GM21619 (cell line): ENCODE measurements around the gene FBXO38.

Experiments
- ATAC-seq: cut with Tn5 transposase; IDR thresholded peaks from one replicate; pipeline ENCODE4 v1.9.1; 2021; ENCODE audit not compliant: unreplicated experiment

FBXO38 gene

GRCh38 chr5:148385094-148385493 is 1.3 kb downstream of the FBXO38 start:
- ATAC-seq, result no peak

- ATAC-seq, result no peak
These were observed 2.3 kb downstream of the FBXO38 start for GRCh38 chr5:148386041-148386440.

GRCh38 chr5:148387325-148387724 is 3.6 kb downstream of the FBXO38 start:
- no peak for ATAC-seq

GRCh38 chr5:148388696-148389095 is 4.9 kb downstream of the FBXO38 start:
- peak; percentile 34 for ATAC-seq

GRCh38 chr5:148390914-148391313 is 7.2 kb downstream of the FBXO38 start:
- no peak for ATAC-seq

GRCh38 chr5:148391422-148391821 is 7.7 kb downstream of the FBXO38 start:
- ATAC-seq, result no peak

GRCh38 chr5:148393390-148393741 is 9.6 kb downstream of the FBXO38 start:
- no peak for ATAC-seq

DNA sequence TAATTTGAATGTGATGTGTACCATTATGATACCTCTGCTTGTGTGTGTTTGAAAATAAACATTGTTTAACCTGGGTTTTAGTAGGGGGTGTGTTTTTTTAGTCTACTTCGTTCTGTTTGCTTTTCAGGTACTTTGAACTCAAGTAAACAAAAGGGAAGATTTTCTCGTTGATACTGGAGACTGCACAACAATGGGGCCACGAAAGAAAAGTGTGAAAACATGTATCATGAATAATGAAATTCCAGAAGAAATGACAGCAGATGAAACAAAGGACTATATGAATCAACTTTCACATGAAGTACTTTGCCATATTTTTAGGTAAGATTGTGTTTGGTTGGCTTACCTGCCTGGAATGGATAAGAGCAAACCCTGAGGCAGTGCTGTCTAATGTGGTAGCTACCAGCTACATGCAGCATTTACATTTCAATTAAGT is 10.8 kb downstream of the FBXO38 start:
- ATAC-seq, result no peak

- ATAC-seq, result no peak
These were observed 11.3 kb downstream of the FBXO38 start for GRCh38 chr5:148395031-148395430.

- no peak for ATAC-seq
These were observed 14.3 kb downstream of the FBXO38 start for GRCh38 chr5:148397968-148398595.

DNA sequence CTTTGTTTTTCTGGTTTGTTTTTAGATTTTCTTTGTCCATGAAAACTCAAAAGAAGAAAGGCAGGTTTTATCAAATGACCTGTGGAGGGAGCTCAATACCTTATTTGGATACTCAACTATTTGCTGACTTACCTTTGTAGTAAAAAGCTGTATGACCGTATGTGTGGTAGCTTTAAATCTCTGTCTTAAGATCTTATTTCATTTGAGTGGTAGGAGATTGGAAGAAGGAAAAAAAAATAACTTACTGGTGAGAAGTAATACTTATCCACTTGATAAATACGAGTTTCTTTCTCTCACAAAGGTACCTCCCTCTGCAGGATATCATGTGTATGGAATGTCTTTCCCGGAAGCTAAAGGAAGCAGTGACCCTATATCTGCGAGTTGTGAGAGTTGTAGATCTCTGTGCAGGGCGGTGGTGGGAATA is 15.0 kb downstream of the FBXO38 start:
- no peak for ATAC-seq

DNA sequence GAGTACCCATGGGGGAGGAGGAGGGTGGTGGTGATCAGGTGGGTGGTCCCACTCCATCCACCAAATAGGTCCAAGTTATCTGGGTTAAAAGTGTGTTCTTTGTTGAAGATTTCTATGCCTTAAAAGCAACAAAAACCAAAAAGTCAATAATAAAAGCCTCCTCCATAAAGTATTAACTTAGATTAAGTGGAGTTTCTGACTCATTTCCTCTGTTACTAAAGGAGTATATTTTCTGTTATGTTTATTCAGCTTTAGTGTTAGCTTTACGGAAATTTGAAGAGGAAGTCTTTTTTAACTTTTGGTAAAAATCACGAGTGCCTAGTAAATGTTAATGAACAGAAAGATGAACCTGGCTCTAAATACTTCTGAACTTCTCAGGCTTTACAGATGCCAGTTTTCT is 17.8 kb downstream of the FBXO38 start:
- ATAC-seq, result no peak

- peak; percentile 59 for ATAC-seq
These were observed 19.6 kb downstream of the FBXO38 start for GRCh38 chr5:148403344-148403743.

- ATAC-seq, result no peak
These were observed 22.6 kb downstream of the FBXO38 start for GRCh38 chr5:148406406-148406805.

DNA sequence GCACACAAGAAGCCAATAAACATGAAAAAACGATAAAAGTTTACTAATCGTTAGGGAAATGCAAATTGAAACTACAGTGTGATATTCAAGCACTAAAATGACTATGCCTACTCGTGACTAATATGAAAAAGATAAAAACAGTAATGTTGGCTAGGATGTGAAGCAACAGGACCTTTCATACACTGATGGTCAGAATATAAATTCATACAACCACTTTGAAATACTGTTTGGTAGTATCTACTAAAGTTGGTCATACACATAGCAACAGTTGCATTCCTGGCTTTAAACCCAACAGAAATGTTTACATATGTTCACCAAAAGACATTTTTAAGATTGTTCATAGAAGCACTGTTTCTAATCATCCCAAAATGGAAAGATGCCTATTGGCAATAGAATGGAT is 24.3 kb downstream of the FBXO38 start:
- ATAC-seq, result no peak

- no peak for ATAC-seq
These were observed 28.4 kb downstream of the FBXO38 start for GRCh38 chr5:148412124-148412523.

- no peak for ATAC-seq
These were observed 31.1 kb downstream of the FBXO38 start for GRCh38 chr5:148414833-148415232.

DNA sequence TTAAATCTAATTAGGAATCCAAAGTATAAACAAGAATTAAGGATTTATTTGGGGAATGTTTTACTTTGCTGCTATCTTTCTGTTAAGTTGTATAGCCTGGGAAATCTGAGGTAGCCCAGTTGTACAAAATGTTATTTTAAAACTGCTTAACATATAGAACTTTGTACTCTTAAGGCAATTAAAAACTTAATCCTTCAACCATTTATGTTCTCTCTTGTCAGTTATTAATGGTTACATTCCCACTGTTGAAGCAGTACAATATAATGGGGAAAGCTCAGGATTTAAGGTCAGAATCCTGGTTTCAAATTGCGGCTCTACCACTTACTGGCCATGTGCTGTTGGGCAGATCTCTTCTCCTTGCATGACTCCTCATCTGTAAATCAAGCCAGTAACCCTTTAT is 32.7 kb downstream of the FBXO38 start:
- no peak for ATAC-seq

- no peak for ATAC-seq
These were observed 33.2 kb downstream of the FBXO38 start for GRCh38 chr5:148416921-148417320.

DNA sequence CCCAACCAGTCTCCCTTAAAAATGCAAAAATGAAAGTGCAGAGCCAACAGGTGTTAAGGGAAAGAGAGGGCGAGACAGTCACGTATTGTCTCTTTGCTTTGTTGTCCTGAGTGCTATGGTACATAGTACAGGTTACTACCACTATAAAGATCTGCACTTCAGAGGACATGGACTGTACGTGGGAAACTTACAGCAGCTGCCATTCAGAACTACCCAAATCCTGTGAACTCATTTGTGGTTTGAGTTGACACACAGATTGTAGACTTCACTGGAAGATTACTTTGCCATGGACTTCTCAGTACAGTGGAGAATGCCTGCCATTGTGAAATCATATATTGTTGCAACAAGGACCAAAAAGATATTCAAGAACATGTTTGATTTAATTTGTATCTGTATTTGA is 34.8 kb downstream of the FBXO38 start:
- ATAC-seq, result no peak

DNA sequence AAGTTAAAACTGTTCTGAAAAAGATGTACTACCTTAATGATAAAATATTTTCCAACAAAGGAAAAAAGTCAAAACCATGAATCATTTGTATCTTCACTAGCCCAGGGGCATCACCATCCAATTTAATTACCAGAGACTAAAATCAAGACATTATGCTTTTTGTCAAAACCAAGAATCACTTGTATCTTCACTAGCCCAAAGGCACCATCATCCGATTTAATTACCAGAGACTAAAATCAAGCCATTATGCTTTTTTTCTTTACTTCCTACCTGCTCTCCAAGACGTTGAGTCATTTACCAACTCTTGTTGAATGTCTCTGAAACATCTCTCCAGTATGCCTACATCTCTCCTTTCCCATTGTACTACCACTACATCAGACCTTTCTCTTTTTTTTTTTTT is 37.9 kb downstream of the FBXO38 start:
- no peak for ATAC-seq

- ATAC-seq, result no peak
These were observed 42.0 kb downstream of the FBXO38 start for GRCh38 chr5:148425808-148426207.

GRCh38 chr5:148426514-148426913 is 42.8 kb downstream of the FBXO38 start:
- no peak for ATAC-seq
